Mesenchymal stem cell (in vitro differentiated cells and primary cell): ENCODE data around the gene ZNF362.

Experiments used
- DNase-seq: peaks from one replicate; pipeline ENCODE4 v3.0.0-alpha.2; 2013
- H2AFZ ChIP-seq: one replicate; pipeline ENCODE4 v1.6.1; 2013; ENCODE audit warnings: low read depth, mild to moderate bottlenecking, control low read depth, inconsistent platforms, low read length, moderate library complexity
- H2AK5ac ChIP-seq: 2 replicates; pipeline ENCODE4 v1.6.1; 2013; ENCODE audit warnings: low read length, moderate library complexity, mild to moderate bottlenecking, inconsistent platforms; ENCODE audit not compliant: severe bottlenecking
- H2BK120ac ChIP-seq: one replicate; pipeline ENCODE4 v1.6.1; 2013; ENCODE audit warnings: low read depth, mild to moderate bottlenecking, inconsistent platforms, low read length, moderate library complexity
- H2BK12ac ChIP-seq, 2 experiments: one replicate each; pipeline ENCODE4 v1.6.1; 2013; ENCODE audit warnings: inconsistent platforms in 2 of 2, low read length in 2 of 2, mild to moderate bottlenecking in 2 of 2, moderate library complexity in 2 of 2, control low read depth in 1 of 2
- H2BK15ac ChIP-seq: one replicate; pipeline ENCODE4 v1.6.1; 2013; ENCODE audit warnings: mild to moderate bottlenecking, low read depth, inconsistent platforms; ENCODE audit not compliant: poor library complexity, severe bottlenecking
- H2BK5ac ChIP-seq: 2 replicates; pipeline ENCODE4 v1.6.1; 2013; ENCODE audit warnings: low read depth, mild to moderate bottlenecking, low read length, control low read depth, inconsistent platforms; ENCODE audit not compliant: poor library complexity, severe bottlenecking
- H3K14ac ChIP-seq, 2 experiments: one replicate each; pipeline ENCODE4 v1.6.1; 2013; ENCODE audit warnings: inconsistent platforms in 2 of 2, low read length in 2 of 2, control low read depth in 1 of 2, mild to moderate bottlenecking in 1 of 2, moderate library complexity in 1 of 2
- H3K18ac ChIP-seq, 2 experiments: one replicate each; pipeline ENCODE4 v1.6.1; 2013; ENCODE audit warnings: inconsistent platforms in 2 of 2, low read length in 2 of 2, control low read depth in 1 of 2, low read depth in 1 of 2, mild to moderate bottlenecking in 1 of 2
- H3K23ac ChIP-seq, 2 experiments: one replicate each; pipeline ENCODE4 v1.6.1; 2013; ENCODE audit warnings: inconsistent platforms in 2 of 2, low read length in 2 of 2, mild to moderate bottlenecking in 2 of 2, moderate library complexity in 2 of 2, control low read depth in 1 of 2
- H3K27ac ChIP-seq: 2 replicates; pipeline ENCODE4 v1.5.1; 2013; ENCODE audit warnings: mild to moderate bottlenecking, moderate library complexity, low read length, control low read depth, inconsistent platforms; ENCODE audit not compliant: poor library complexity, severe bottlenecking
- H3K27me3 ChIP-seq, 2 experiments: 2 replicates each; pipeline versions ENCODE4 v1.6.1 to v1.7.0; 2013; ENCODE audit warnings: low read length in 2 of 2, mild to moderate bottlenecking in 2 of 2, moderate library complexity in 2 of 2, control low read depth in 1 of 2, inconsistent platforms in 1 of 2; ENCODE audit not compliant: control insufficient read depth in 1 of 2, insufficient read depth in 1 of 2
- H3K36me3 ChIP-seq, 2 experiments: 2 replicates each; pipeline versions ENCODE4 v1.6.1 to v1.7.0; 2013; ENCODE audit warnings: low read length in 2 of 2, control low read depth in 1 of 2, inconsistent platforms in 1 of 2, low read depth in 1 of 2, mild to moderate bottlenecking in 1 of 2; ENCODE audit not compliant: insufficient read depth in 2 of 2, control insufficient read depth in 1 of 2
- H3K4ac ChIP-seq, 2 experiments: one replicate each; pipeline ENCODE4 v1.6.1; 2013; ENCODE audit warnings: inconsistent platforms in 2 of 2, low read length in 2 of 2, mild to moderate bottlenecking in 2 of 2, moderate library complexity in 2 of 2, control low read depth in 1 of 2, low read depth in 1 of 2
- H3K4me1 ChIP-seq: 2 replicates; pipeline ENCODE4 v1.6.1; 2013; ENCODE audit warnings: low read depth, low read length, control low read depth; ENCODE audit not compliant: control insufficient read depth, insufficient read depth
- H3K4me2 ChIP-seq: 2 replicates; pipeline ENCODE4 v1.6.1; 2013; ENCODE audit warnings: low read length, mild to moderate bottlenecking, inconsistent platforms; ENCODE audit not compliant: poor library complexity, severe bottlenecking
- H3K4me3 ChIP-seq, 2 experiments: 2 replicates each; pipeline versions ENCODE4 v1.5.1 to v1.7.0; 2013; ENCODE audit warnings: low read length in 2 of 2, mild to moderate bottlenecking in 2 of 2, control low read depth in 1 of 2, low read depth in 1 of 2; ENCODE audit not compliant: insufficient read depth in 1 of 2
- H3K79me1 ChIP-seq: replicated peaks from 2 replicates; pipeline ENCODE4 v1.6.1; 2013; ENCODE audit warnings: mild to moderate bottlenecking, control low read depth, low read length, inconsistent platforms; ENCODE audit not compliant: poor library complexity, severe bottlenecking
- H3K9ac ChIP-seq: 2 replicates; pipeline ENCODE4 v1.7.0; 2013; ENCODE audit warnings: mild to moderate bottlenecking, low read length, moderate library complexity
- H3K9me3 ChIP-seq: 2 replicates; pipeline ENCODE4 v1.7.0; 2013; ENCODE audit warnings: mild to moderate bottlenecking, low read length; ENCODE audit not compliant: control insufficient read depth
- H4K8ac ChIP-seq: one replicate; pipeline ENCODE4 v1.6.1; 2013; ENCODE audit warnings: inconsistent platforms, mild to moderate bottlenecking, low read length, moderate library complexity
- H4K91ac ChIP-seq: one replicate; pipeline ENCODE4 v1.6.1; 2013; ENCODE audit warnings: mild to moderate bottlenecking, low read length, inconsistent platforms
- WGBS: methylation state at CpG from one replicate; pipeline ENCODE4 v1.1.7; 2013; ENCODE audit warnings: mixed read lengths; 5-methylcytosine and 5-hydroxymethylcytosine counted together

Gene ZNF362

GRCh38 chr1:33317354-33317753 lies 61.1 kb downstream of the ZNF362 start:
- H2BK12ac ChIP-seq: no peak overlapping the region
- peak overlapping the region in 1 of 2 experiments; percentile 26 for H3K4me3 ChIP-seq
- 42% methylated on average over 1 of the region's 1 CpG for WGBS
- no peak overlapping the region for H2BK5ac ChIP-seq
- no peak for DNase-seq
- H3K18ac ChIP-seq: no peak overlapping the region
- H2BK120ac ChIP-seq: no peak overlapping the region
- no peak overlapping the region for H2AK5ac ChIP-seq
- no peak overlapping the region for H3K23ac ChIP-seq
- peaks cover 19% of the 10 kb centered on the region for H3K4me1 ChIP-seq
- H3K4ac ChIP-seq: no peak overlapping the region
- no peaks in the 10 kb centered on the region for H3K9me3 ChIP-seq
- no peak overlapping the region for H2BK15ac ChIP-seq
- no peak overlapping the region for H4K91ac ChIP-seq
- H3K27ac ChIP-seq: peak overlapping the region; percentile 25
- H3K27me3 ChIP-seq: no peaks in the 10 kb centered on the region
- H3K4me2 ChIP-seq: no peak overlapping the region
- H3K36me3 ChIP-seq: peaks cover 15 to 18% of the 10 kb centered on the region in 2 experiments
- H3K9ac ChIP-seq: no peak overlapping the region
- H2AFZ ChIP-seq: no peak overlapping the region
- no peak overlapping the region for H3K14ac ChIP-seq
- peak overlapping the region; percentile 56 for H4K8ac ChIP-seq
- no peaks in the 10 kb centered on the region for H3K79me1 ChIP-seq

- H3K23ac ChIP-seq: no peak overlapping the region
- no peaks in the 10 kb centered on the region for H3K27me3 ChIP-seq
- H3K27ac ChIP-seq: no peak overlapping the region
- no peaks in the 10 kb centered on the region for H3K9me3 ChIP-seq
- no peak overlapping the region for H2BK120ac ChIP-seq
- H3K36me3 ChIP-seq: peaks cover 21 to 24% of the 10 kb centered on the region in 2 experiments
- no peak overlapping the region for H4K91ac ChIP-seq
- no peak overlapping the region for H3K4me2 ChIP-seq
- no peak overlapping the region for H2AFZ ChIP-seq
- H3K79me1 ChIP-seq: peaks cover under 1% of the 10 kb centered on the region
- no peak overlapping the region for H3K4ac ChIP-seq
- H3K18ac ChIP-seq: no peak overlapping the region
- H3K4me1 ChIP-seq: peaks cover 22% of the 10 kb centered on the region
- no peak overlapping the region for H2BK12ac ChIP-seq
- H2BK15ac ChIP-seq: no peak overlapping the region
- no peak overlapping the region for H4K8ac ChIP-seq
- WGBS: 84% methylated on average over 5 of the region's 6 CpGs
- H2BK5ac ChIP-seq: no peak overlapping the region
- no peak overlapping the region for H3K14ac ChIP-seq
- DNase-seq: no peak
- H2AK5ac ChIP-seq: no peak overlapping the region
- no peak overlapping the region for H3K9ac ChIP-seq
- H3K4me3 ChIP-seq: no peak overlapping the region
Measured at GRCh38 chr1:33317946-33318345, 61.7 kb downstream of the ZNF362 start.

GRCh38 chr1:33319186-33319948 lies 63.1 kb downstream of the ZNF362 start:
- H2AFZ ChIP-seq: no peak overlapping the region
- H3K4me3 ChIP-seq: no peak overlapping the region
- WGBS: 93% methylated on average over 8 of the region's 9 CpGs
- H3K36me3 ChIP-seq: peaks cover 35 to 39% of the 10 kb centered on the region in 2 experiments
- H3K4ac ChIP-seq: no peak overlapping the region
- peaks cover 11% of the 10 kb centered on the region for H3K79me1 ChIP-seq
- no peak overlapping the region for H2BK15ac ChIP-seq
- no peak overlapping the region for H3K9ac ChIP-seq
- H2BK12ac ChIP-seq: no peak overlapping the region
- no peaks in the 10 kb centered on the region for H3K27me3 ChIP-seq
- H3K4me1 ChIP-seq: peaks cover 30% of the 10 kb centered on the region
- no peak overlapping the region for H4K8ac ChIP-seq
- no peak overlapping the region for H3K4me2 ChIP-seq
- no peak overlapping the region for H2BK120ac ChIP-seq
- no peak for DNase-seq
- no peak overlapping the region for H2AK5ac ChIP-seq
- H2BK5ac ChIP-seq: no peak overlapping the region
- H4K91ac ChIP-seq: no peak overlapping the region
- peak overlapping the region in 1 of 2 experiments; percentile 34 for H3K23ac ChIP-seq
- H3K9me3 ChIP-seq: no peaks in the 10 kb centered on the region
- no peak overlapping the region for H3K27ac ChIP-seq
- H3K18ac ChIP-seq: no peak overlapping the region
- no peak overlapping the region for H3K14ac ChIP-seq

GRCh38 chr1:33319949-33320618 lies 63.8 kb downstream of the ZNF362 start:
- Histone ChIP-seq H2BK5ac (no peak overlapping the region), H3K9me3 (no peaks in the 10 kb centered on the region), H2BK120ac (no peak overlapping the region), H4K8ac (peak overlapping the region; percentile 42), H3K4me2 (no peak overlapping the region), H2BK15ac (peak overlapping the region; percentile 19), H3K27me3 (no peaks in the 10 kb centered on the region), H3K27ac (no peak overlapping the region), H3K4ac (no peak overlapping the region), H3K4me3 (no peak overlapping the region), H3K9ac (peak overlapping the region; percentile 6), H4K91ac (no peak overlapping the region), H2AFZ (no peak overlapping the region), H3K23ac (no peak overlapping the region), H3K79me1 (peaks cover 13% of the 10 kb centered on the region), H3K14ac (no peak overlapping the region), H2AK5ac (no peak overlapping the region), H3K18ac (no peak overlapping the region), H3K4me1 (peaks cover 30% of the 10 kb centered on the region), H2BK12ac (no peak overlapping the region), H3K36me3 (peaks cover 42 to 46% of the 10 kb centered on the region in 2 experiments)
- no peak for DNase-seq
- WGBS: 88% methylated on average over 12 of the region's 12 CpGs
